Regular cardiac myocyte (primary cell): ENCODE data around the gene VSIG4. TPM values are rescaled to one million over a fixed set of nuclear protein-coding genes. Genes with fewer than 3 reads are reported as not detected.

ENCODE experiments used
- total RNA-seq: library from RNA; depleted of rRNA; stranded (reverse); fragments of >200 nt; gene quantifications from 2 replicates; pipeline ENCODE4 v1.2.3, GENCODE V29; 2014

Gene VSIG4, protein sequence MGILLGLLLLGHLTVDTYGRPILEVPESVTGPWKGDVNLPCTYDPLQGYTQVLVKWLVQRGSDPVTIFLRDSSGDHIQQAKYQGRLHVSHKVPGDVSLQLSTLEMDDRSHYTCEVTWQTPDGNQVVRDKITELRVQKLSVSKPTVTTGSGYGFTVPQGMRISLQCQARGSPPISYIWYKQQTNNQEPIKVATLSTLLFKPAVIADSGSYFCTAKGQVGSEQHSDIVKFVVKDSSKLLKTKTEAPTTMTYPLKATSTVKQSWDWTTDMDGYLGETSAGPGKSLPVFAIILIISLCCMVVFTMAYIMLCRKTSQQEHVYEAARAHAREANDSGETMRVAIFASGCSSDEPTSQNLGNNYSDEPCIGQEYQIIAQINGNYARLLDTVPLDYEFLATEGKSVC
- not detected in 2 replicates for total RNA-seq

DNA sequence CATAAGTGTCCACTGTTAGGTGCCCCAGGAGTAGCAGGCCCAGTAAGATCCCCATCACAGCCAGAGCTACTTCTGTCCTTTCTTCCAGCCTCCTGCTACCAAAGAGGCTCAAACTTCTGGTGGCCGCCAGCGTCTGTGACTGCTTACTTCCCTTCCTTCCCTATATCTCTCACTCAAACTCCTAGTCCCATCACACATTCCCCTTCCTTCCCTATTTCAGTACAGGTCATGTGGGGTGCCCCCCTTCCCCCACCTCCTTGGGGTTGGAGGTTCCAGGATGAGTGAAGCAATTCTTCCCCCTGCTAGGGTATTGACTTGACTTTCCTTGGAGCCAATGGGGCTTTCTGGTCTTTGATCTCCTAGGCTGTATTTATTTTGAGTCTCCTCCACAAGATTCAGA, at the start of gene VSIG4:
VSIG4 (minus strand) TSS at position 137 of the 400 bp plus-strand sequence; CDS start at position 55, 82 bp downstream.

Other genes with a start within 250 kb of the VSIG4 start
- 17.3 and 50.5 TPM in 2 replicates for gene HEPH, start 124.2 kb upstream of the VSIG4 start, total RNA-seq